ENCODE data around the gene CNTN4.

The CNTN4 gene

DNA sequence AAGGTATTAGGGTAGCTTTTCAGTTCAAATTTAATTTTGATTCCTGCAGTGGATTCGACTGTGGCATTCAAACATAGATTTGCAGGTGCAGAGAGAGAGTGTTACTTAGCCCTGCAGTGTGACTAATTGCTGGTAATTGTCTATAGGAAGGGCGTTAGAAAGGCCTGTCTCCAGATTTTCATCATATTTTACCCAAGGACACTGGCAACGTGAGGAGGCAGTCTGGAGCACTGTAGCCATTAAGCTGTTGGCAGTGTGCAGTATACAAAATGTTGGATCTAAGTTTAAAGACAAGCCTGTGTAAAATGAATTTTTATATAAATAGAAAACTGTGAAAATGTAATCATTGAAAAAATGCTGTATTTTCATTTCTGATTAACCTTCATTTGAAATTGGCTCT is 342.9 kb downstream of the CNTN4 start:
- DNase-seq: no peak

DNA sequence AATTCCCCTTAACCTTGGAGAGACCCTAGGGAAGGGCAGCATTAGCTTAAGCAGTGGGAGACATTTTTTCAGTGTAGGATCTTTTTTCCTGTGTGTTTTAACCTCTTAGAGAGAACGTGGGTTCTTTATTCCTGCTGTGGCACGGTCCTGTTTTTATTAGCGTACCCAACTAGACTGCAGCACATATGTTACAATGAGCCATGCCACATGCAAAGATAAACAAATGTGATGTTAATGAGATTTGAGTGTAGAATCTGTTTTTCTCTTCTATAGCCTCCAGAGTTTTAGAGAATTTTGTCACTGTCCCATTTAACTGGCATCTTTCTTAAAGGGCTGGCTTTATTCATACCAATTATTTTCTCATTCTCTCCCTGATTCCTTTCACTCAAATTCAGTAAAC is 347.5 kb downstream of the CNTN4 start:
- DNase-seq: no peak

DNA sequence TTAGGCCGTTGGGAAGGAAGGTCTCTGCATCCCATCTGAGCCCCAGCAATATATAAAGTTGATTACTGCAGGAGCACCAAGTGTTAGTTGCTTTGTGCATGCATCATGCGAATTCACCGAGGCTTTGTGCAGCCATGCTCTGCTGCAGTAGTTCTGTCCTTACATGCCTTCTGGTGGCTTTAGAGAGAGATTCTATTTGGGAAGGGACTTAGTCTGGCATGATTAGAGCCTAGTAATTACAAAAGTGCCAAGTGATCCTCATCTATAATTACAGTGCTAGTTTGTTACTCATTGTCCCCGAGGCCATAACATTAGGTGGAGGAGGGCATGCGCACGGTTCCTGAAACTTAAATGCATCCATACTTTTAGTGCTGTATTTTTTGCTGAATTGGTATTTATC is 353.6 kb downstream of the CNTN4 start:
- DNase-seq: no peak

DNA sequence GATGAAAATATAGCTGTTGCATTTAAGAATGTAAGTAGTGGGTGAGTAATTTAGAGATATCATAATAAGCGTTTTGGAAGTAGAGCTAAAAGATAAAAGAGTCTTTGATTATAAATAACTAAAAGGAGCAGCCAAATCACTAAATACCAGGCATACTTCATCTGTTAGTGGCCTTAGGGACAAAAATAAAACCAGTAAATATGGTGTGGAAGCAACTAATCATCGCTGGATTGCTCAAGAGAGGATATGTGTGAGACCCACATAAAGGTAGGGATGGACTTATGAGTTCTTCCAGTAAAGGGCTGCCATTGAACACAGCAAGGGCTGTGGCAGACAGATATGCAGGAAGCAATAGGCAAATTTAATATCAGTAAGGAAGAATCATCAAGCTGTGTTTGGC is 356.2 kb downstream of the CNTN4 start:
- DNase-seq: no peak

DNA sequence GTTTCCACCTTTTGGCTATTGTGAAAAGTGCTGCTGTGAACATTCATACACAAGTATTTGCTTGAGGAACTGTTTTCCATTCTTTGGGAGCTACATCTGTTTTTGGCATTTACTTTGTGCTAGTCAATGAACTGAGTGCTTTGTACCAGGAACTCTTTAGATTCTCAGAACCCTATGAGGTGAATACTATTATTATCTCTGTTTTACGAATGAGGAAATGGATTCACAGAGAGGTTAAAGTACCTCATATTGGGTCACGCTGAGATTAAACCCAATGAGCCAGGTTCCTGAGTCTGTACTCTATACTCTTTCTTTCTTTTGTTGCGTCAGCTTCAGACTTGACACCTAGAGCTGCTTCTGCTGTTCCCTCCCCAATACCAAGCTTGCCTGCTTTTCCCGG is 358.1 kb downstream of the CNTN4 start:
- DNase-seq: no peak

DNA sequence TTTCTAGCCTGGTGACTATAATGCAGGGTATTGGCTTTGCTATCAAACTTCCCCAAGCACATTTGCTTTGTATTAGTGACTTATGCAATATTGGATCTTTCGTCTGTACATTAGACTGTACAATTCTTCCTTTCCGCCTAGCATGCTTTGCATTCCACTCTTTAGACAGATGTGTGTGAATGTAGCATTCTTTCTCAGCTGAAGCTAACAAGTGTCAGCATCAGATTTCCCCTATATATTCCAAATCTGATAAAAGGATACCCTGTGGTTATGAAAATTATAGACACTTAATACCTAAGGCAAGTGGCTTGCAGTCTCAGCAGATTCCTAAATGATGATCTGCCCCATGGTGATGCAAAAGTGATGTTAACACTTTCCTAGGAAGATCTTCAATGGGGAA is 360.1 kb downstream of the CNTN4 start:
- no peak for DNase-seq

DNA sequence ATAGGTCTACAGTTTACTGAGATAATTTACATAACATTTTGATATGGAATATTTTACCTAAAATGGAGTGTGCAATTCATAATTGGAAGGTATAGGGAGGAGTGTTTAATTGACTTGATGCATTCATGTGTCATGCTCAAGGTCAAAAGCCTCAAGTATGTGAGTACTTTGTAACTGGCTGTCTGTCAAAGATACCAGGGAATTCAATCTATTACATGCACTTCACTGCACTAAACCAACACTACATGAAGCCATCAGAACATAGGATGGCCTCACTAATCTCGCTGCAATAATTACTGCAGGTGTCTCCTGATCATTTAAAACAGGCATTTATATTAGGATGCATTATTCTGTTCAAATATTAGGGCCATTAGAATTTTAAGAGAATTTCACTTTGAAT is 367.2 kb downstream of the CNTN4 start:
- DNase-seq: no peak

DNA sequence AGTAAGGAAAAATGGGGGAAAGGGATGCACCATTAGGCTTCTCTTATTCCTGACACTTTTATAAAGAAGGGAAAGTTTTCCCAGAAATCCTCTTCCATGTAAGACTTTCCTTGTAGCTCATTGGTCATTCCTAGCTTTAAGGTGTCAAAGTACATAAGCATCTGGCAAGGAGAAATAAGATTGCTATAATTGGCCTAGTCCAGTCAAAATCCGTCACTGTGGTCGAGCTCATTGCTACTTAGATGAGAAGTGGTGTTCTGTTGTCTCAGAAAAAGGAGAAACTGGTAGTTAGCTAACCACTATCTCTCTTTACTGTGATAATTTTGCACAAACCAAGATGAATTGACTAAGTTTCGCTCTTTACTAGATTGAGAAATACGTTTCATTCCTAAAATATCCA is 370.1 kb downstream of the CNTN4 start:
- DNase-seq: no peak

DNA sequence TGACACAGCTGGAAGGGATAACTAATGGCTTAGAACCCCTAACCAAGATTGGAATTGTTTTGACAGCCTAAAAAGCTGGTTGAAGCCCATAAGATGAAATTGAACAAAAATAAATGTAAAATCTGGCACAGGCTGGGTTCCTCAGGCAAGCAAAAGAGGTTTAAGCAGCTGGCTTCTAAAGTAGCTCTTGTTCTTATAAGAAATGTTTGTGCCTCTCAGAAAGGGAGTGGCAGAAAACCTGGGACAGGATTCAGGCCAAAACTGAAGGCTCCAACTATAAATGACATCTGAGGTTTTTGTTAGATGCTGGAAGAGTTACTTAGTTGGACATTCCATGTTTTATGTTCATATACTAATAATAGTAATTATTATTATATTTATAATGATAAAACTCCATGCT is 378.3 kb downstream of the CNTN4 start:
- no peak for DNase-seq

DNA sequence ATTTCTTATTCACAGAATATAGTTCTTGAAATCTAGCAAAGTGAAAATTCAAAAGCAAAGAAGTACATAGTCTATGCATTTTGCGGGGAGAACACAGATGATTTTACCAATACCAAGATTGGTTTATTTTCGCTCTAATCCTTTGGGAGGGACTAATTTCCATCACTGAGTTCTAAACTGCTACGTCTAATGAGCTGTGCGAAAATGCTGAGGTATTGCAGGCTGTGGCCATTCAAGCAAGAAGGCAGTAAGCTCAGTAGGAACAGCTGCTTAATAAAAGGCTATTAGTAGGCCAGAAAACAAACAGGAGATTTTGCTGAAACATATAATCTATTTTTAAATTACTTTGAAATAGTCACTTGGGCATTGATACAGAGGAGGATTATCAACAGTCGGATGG is 379.0 kb downstream of the CNTN4 start:
- DNase-seq: no peak

DNA sequence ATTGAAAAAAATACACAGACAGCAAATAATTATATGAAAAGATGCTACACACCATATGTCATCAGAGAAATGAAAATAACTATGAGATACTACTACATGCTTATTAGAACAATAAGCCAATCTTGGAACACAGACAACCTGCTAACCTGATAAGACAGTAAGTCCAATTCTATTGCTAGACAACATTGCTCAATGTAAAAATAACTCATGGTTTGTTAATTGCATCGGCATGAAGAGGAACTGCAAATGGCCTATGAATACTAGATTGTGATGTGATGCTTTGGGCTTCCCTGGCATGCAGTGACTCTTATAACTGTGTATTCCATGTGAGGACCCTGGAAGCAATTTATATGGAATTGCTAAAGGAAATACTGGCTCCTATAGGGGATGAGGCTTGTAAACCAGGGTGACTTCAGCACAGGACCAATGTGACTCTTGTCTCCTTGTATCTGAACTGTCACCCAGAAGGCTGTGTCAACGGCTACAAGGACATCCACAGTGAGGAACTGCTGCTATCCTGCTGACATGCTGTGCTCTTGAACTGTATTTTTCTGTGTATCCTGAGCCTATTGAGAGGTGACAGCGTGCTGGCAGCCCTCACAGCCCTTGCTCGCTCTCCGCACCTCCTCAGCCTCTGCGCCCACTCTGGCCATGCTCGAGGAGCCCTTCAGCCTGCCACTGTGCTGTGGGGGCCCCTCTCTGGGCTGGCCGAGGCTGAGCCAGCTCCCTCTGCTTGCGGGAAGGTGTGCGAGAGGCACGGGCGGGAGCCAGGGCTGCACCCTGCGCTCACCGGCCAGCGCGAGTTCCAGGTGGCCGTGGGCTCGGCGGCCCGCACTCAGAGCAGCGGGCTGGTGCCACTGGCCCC is 385.7 kb downstream of the CNTN4 start:
- no peak for DNase-seq

DNA sequence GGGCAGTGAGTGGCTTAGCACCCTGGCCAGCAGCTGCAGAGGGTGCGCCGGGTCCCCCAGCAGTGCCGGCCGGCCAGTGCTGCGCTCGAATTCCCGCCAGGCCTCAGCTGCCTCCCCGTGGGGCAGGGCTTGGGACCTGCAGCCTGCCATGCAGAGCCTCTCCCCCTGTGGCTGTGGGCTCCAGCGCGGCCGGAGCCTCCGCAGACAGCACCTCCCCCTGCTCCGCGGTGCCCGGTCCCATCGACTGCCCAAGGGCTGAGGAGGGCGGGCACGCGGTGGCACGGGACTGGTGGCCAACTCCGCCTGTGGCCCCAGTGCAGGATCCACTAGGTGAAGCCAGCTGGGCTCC is 386.3 kb downstream of the CNTN4 start:
- no peak for DNase-seq

DNA sequence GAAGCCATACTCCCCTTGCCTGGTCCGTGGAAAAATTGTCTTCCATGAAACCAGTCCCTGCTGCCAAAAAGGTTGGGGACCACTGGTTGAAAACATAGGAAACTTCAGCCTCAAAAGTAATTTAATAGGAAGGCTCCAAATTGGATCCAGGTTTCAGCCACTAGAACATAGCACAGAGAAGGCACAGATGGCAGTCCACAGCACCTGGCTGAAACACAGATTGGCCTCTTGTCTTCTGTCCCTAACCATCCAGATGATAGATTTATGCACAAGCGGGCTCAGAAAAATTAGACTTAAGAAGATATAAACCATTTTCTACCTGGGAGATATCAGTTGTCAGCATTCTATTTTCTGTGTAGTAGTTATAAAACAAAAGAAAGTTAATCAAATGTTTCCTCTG is 397.1 kb downstream of the CNTN4 start:
- DNase-seq: no peak

DNA sequence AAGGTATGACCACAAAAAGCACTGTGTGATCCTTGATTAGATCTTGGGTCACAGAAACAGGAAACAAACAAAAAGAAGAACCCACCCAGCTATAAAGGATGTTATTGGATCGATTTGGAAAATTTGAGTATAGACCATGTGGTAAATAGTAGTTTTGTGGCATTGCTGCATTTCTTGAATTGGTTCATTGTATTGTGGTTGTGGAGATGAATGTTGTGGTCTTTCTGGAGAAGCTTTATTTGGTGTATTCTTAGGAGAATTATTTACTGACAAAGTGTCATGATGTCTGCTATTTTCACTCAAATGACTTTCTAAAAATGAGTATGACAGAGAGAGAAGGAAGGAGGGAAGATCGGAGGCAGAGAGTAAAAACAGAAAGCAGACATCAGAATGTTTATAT is 406.2 kb downstream of the CNTN4 start:
- no peak for DNase-seq

DNA sequence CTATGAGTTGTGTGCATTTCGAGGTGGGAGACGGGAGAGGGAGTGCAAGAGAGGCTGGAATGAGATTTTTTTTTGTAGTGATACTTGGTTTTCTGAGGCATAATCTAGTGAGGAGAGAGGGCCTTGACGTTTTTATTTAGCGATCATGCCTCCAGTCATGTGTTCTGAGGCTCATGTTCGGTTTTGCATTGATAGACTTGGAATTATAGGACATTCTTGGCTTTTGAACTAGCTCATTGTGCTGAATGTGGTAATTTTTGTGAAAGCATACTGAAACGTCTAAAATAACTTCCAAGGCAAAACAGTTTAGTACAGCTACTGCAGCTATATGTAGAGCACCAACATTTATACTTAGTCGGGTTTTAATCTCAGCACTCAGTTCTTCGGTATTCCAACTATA is 408.1 kb downstream of the CNTN4 start:
- DNase-seq: no peak

DNA sequence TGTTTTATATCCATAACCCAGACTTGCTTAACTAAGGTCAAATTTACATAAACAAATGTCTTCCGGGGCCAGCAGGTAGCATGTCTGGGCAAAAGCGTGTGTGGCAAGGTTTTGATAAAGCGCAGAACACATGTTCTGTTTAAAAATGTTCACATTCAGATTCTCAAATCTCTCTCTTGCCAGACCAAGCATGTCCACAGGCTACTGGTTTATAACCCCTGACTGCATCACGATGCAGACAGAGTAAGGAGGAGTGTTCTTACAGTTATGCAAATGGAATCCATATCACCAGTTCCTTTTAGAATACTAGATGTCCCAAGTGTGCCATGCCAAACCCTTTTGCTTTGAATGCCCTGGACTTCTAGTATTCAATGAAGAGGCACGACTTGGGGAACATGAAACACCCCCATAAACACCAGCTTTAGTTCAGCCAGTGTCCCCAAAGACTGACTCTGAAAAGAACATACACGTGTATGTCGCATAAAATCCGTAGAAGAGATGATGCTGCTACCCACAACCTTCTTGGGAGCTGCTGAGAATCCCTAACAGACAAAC is 412.0 kb downstream of the CNTN4 start:
- no peak for DNase-seq

DNA sequence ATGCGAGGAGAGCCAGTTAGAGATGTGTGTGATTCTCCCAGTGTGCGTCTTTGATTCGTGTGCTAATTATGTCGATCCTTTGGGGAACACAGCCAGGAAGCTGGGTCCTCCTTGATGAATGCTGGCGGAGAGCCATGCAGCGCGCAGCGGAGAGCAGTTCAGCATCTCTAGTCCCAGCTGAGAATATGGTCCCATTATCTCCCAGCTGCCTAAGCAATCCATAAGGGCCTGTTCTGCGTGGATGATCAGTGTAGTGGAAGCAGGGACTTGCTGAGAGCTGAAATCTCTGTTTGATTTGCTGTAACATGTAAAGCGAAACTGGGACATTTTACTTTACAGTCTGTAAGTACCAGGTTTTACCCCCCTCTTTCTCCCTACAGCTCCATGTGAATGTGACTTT is 412.7 kb downstream of the CNTN4 start:
- DNase-seq: no peak

DNA sequence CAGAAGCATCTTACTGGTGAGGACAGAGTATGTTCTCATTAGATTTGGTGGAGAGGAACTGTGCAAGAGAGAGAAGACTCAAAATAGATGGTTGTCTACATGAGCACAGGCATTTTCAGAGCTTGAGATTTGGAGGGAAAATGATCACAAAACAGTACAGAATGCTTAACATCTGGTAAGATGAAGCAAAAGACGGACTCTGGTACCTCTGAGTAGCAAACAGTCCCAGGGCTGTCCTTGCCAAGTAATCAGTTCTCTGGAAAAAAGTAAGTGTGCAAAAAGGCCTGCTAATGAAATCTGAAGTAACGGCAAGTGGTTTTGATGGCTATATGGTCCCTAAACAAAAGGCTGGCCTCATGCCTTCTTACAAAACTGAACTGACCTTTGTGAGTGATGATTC is 414.2 kb downstream of the CNTN4 start:
- DNase-seq: no peak

DNA sequence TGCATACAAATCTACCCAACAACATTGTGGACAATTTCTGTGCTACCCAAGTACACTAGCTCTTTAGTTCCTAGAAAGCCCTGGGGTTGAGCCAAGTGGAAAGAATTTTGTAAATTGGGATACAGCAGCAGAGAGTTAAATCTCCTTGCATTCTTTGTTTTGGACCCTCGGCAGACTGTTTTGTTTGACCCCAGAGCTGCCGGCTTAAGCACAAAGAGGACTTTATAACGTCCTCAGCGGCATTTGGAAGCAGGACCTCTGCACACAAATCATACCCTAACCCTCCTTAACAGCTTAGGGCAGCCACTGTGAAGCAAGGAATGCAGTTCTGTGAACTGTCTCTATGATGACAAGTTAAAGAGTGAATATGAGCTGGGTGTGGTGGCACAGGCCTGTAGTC is 415.3 kb downstream of the CNTN4 start:
- no peak for DNase-seq

DNA sequence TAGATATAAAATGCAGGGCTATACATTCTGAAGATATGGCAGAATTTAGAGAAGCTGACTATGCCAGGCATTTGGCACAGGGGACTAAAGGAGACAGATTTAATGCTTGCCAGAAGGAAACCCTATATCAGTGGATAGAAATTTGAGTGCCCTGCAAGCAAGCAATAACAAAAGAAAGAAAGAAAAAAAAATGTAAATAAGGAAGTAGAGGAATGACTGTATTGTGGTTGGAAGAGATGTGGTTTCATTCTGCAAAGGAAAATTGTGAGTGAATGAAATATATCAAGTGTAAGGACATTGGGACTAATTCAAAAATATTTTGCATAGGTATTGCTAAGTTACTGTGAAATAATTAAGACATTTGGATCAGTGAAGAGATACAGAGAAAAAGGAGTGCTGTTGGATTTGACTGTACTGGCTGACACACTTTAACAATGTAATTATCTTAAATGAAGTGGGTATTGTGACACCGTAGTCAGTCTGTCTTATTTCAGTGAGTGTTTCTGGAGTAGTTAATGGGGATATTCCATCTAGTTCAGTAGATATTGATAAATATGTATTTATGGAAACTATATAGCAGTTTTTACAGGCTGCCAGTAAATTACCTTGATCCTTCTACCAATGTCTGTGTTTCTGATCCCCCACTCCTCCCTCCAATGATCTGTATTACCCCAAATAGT is 418.2 kb downstream of the CNTN4 start:
- no peak for DNase-seq

DNA sequence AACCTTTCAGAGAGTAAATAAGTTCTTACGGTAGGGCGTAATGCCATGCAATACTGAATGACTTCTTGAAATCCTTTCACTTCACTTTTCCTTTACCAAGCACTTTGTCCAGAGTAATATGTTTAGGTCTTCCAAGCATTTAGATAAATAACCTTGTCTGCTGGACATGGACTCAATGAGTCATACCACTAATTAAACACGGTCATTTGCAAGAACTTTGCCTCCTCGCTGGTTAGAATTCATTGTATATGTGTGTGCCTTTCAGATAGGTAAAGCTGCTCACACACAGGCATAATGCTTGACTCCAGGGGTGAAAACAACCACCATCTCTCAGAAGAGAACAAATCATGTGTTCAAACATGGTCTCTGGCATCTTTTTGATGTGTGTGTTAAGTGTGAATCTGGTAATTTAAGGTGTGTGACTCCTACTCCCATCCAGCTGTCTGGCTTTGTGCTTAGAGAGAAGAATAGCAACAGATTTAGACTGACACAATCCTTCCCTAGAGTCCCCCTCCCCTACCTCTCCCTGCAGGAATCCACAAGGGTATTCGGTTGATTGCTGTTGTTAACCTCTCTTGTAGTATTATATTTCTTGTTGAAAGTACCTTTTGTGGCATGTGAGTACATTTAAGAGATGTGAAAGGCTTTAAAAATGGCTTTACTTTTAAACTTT is 419.0 kb downstream of the CNTN4 start:
- no peak for DNase-seq

DNA sequence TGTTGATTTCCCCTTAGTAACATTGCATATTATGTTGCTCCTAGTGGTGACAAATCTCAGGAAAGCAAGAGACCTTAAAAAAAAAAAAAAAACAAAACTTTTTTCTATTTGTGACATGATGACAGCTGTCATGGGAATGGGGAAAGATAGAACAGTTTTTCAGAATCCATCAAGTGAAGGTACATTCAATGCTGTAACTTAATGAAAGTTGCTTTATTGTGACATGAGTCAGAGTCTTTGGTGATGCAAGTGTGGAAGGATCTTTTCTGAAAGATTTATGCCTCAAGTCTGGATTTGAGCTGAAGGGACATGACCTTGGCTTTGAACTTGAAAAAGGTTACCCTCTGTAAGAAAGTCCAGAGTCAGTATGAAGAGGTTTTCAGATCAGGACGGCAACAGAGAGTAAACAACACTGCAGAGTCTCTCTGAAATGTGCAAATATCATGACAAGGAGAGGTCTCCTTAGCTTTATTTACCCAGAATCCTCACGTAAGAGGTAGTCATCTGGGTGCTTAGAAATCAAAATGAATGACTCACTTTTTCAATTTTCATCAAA is 424.7 kb downstream of the CNTN4 start:
- DNase-seq: no peak

DNA sequence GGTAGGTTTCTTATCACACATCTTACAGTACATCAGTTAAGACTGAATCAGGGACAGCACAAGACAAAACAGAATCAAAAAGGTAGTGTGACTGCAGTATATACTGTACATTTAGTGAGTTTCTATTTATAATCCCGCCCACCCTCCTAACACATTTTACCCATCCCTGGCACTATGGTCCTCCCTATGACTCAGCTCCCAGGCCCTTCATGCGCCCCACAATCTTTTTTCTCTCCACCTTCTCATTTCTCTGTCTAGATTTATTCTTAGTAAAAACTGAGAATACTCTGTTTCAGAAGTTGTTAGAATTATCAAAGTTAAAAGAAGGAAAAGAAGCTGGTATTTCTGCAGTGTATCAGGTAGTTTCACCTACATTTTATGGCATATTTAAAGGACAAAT is 427.3 kb downstream of the CNTN4 start:
- DNase-seq: no peak

DNA sequence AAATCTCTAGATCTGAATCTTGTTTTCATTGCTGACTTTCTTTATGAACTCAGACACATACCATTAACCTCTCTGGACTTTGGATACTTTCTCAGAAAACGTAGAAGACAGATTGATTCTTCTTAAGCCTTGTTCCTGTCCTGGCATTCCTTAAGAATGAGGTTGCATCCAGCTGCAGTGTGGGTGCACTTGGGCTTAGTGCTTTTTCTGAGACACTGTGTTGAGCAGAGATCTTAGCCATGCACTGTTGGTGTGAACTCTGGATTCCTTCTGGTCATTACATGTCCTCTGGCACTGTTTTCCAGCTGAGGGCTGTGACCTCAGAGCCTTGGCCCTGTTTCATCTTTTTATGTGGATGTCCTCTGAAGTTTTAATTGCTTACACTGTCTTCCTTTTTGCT is 428.3 kb downstream of the CNTN4 start:
- DNase-seq: no peak
